GM12801 (cell line): Measurements from ENCODE around the gene ADGRV1.

Experiments used
- TF ChIP-seq, protein P1 (sequence below): IDR thresholded peaks from one replicate; pipeline ENCODE4 v1.5.1; 2011; ENCODE audit warnings: control low read depth; ENCODE audit not compliant: insufficient read length; ENCODE audit errors: extremely low read depth

ADGRV1 gene

DNA sequence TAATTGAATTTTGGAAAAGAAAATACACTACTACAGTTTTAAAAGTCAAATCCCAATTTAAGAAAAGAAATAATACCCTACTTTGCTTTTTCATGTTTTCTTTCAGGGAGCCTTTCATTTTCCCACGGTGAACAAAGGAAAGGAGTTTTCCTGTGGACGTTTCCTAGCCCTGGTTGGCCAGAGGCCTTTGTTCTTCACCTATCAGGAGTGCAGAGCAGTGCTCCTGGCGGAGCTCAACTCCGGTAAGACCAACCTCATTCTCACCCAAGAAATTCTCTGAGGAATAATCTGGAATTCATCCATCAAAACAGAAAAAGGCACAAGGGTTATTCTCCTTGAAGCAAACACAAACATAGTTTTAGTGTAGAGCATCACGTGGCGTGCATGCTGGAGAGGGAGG lies 248.9 kb downstream of the ADGRV1 start:
- TF ChIP-seq, protein P1, sequence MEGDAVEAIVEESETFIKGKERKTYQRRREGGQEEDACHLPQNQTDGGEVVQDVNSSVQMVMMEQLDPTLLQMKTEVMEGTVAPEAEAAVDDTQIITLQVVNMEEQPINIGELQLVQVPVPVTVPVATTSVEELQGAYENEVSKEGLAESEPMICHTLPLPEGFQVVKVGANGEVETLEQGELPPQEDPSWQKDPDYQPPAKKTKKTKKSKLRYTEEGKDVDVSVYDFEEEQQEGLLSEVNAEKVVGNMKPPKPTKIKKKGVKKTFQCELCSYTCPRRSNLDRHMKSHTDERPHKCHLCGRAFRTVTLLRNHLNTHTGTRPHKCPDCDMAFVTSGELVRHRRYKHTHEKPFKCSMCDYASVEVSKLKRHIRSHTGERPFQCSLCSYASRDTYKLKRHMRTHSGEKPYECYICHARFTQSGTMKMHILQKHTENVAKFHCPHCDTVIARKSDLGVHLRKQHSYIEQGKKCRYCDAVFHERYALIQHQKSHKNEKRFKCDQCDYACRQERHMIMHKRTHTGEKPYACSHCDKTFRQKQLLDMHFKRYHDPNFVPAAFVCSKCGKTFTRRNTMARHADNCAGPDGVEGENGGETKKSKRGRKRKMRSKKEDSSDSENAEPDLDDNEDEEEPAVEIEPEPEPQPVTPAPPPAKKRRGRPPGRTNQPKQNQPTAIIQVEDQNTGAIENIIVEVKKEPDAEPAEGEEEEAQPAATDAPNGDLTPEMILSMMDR = no peak

GRCh38 chr5:90809311-90810056 lies 250.9 kb downstream of the ADGRV1 start:
- TF ChIP-seq, protein P1 = no peak

GRCh38 chr5:90810211-90810610 lies 251.6 kb downstream of the ADGRV1 start:
- TF ChIP-seq, protein P1 = no peak

DNA sequence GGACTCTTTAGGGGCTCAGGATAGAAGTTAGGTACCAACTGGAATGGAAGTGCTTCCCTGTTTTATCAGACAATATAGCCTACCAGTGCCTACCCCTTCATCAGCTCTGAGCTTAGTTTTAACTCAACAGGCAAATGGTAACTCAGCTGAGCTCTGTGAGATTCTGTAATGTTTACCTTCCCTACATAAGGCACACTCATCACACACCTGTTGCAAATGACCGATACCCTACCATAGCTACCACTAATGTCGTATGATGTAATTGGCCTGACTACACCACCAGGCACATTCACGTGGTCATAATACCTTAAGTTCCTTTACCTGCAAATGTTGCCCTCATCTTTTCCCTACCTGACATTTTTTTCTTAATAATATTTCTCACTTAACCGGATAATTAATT lies 254.8 kb downstream of the ADGRV1 start:
- TF ChIP-seq, protein P1 = no peak

DNA sequence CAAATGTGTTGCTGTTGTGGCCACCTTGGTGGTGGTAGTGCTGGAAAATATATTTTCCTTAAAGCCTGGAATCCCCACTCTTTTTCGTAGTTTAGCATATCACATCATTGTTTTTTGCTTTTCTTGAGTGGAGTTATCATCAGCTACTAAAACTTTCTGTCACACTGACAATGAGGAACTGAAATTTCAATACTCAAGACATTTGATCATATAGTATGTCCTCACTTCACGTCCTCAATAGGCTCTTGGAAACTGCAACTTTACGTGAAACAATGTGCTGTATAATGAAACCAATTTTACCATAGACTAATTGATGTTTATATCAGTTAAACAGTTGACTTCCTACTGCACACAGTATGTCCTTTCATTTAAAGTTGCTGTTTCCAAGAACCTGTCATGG lies 265.8 kb downstream of the ADGRV1 start:
- TF ChIP-seq, protein P1 = no peak

DNA sequence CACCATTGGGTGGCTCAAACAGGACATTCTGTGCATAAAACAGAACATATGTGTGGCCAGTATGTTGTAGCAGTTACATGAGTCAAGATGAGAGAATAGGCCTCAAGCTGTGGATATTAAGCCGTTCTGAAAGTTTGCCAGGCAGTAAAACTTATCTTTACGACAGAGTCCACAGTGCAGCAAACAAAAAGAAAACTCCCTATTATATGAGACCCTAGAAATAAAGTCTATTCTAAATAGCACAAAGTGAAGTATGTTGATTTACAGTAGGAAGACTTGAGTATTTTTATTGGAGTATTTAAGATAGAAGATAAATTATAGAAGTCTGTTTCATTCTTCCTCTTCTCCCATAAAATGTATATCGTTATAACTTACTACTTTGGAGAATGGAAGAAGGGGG lies 271.5 kb downstream of the ADGRV1 start:
- TF ChIP-seq, protein P1 = no peak

GRCh38 chr5:90833753-90834152 lies 275.2 kb downstream of the ADGRV1 start:
- TF ChIP-seq, protein P1 = no peak
